K562 (cell line): Measurements from ENCODE around the gene LEPR. TPM values are rescaled to one million over a fixed set of nuclear protein-coding genes. Genes with fewer than 3 reads are reported as not detected.

ENCODE experiments used
- ATAC-seq: fragments of 200-7000 bp; cut with Tn5 transposase; 3 replicates; pipeline ENCODE4 v1.9.1; 2020; ENCODE audit warnings: moderate library complexity
- BruUV-seq: library from RNA; stranded (reverse); fragments of 400-500 nt; replicated peaks from 2 replicates; lab custom pipeline; 2021; lab: Mats Ljungman, UMichigan
- CTCF ChIA-PET: fragments of 300-600 bp; formaldehyde crosslinking; extraction: SDS; loops from one replicate; lab custom pipeline; 2021; ENCODE audit warnings: low intra/inter-chr PET ratio; lab: Yijun Ruan, JAX
- POLR2A ChIA-PET: fragments of 300-600, 350-650 bp; sonication (Branson Sonifier 250); formaldehyde crosslinking; extraction: SDS; loops from one replicate; lab custom pipeline; 2021; ENCODE audit warnings: antibody characterized with exemption, inconsistent platforms; lab: Yijun Ruan, JAX
- DNase-seq, 4 experiments: peaks; one replicate each; pipeline versions ENCODE4 v3.0.0 to v3.0.0-alpha.2; 2011 to 2018; ENCODE audit warnings: low spot score in 3 of 4, mixed read lengths in 3 of 4; ENCODE audit errors: extremely low read depth in 1 of 4
- FAIRE-seq: peaks from 2 replicates; lab custom pipeline; 2011; peaks lifted over from hg19 to GRCh38; lab: Jason Lieb, UNC
- H2AFZ ChIP-seq: 2 replicates; pipeline ENCODE4 v1.6.0; 2011; ENCODE audit warnings: low read depth, low read length, control low read depth, inconsistent platforms
- H3K27ac ChIP-seq: fragments of 200-600 bp; 3 replicates; pipeline ENCODE4 v1.8.0; 2011; ENCODE audit warnings: low read depth, mild to moderate bottlenecking, control low read depth, inconsistent platforms, low read length, moderate library complexity, mixed read lengths; ENCODE audit errors: extremely low read depth
- H3K27me3 ChIP-seq, 2 experiments: fragments of 300-600 bp in 1 of 2; 2 replicates in 1 of 2; 3 replicates in 1 of 2; pipeline versions ENCODE4 v1.6.0 to v1.8.0; 2011; ENCODE audit warnings: inconsistent platforms in 2 of 2, low read length in 2 of 2, mild to moderate bottlenecking in 1 of 2, mixed read lengths in 1 of 2, moderate library complexity in 1 of 2; ENCODE audit not compliant: control insufficient read depth in 2 of 2, insufficient read depth in 2 of 2
- H3K36me3 ChIP-seq: fragments of 300-600 bp; 3 replicates; pipeline ENCODE4 v1.8.0; 2011; ENCODE audit warnings: mild to moderate bottlenecking, low read length, inconsistent platforms; ENCODE audit not compliant: control insufficient read depth, insufficient read depth
- H3K4me1 ChIP-seq, 2 experiments: fragments of 200-600 bp in 1 of 2; replicated peaks in 1 of 2; 2 replicates in 1 of 2; 3 replicates in 1 of 2; pipeline versions ENCODE4 v1.5.1 to v1.8.0; 2011; ENCODE audit warnings: inconsistent platforms in 2 of 2, low read length in 2 of 2, mild to moderate bottlenecking in 1 of 2, mixed read lengths in 1 of 2, moderate library complexity in 1 of 2; ENCODE audit not compliant: control insufficient read depth in 2 of 2, insufficient read depth in 2 of 2
- H3K4me2 ChIP-seq: 2 replicates; pipeline ENCODE4 v1.6.1; 2011; ENCODE audit warnings: low read length, control low read depth, inconsistent platforms, mixed read lengths; ENCODE audit not compliant: insufficient read depth
- H3K4me3 ChIP-seq: fragments of 200-600 bp; sonication (generic), shearing (Covaris generic); 2 replicates; pipeline ENCODE4 v1.5.1; 2016; ENCODE audit warnings: control low read depth, inconsistent platforms
- H3K79me2 ChIP-seq: fragments of 200-600 bp; 3 replicates; pipeline ENCODE4 v1.8.0; 2011; ENCODE audit warnings: low read length, inconsistent platforms; ENCODE audit not compliant: control insufficient read depth, insufficient read depth
- H3K9ac ChIP-seq, 2 experiments: 2 replicates each; pipeline versions ENCODE4 v1.6.0 to v1.6.1; 2011; ENCODE audit warnings: low read depth in 2 of 2, low read length in 2 of 2, control low read depth in 1 of 2, inconsistent platforms in 1 of 2, mild to moderate bottlenecking in 1 of 2, mixed read lengths in 1 of 2; ENCODE audit not compliant: insufficient read depth in 1 of 2
- H3K9me1 ChIP-seq: one replicate; pipeline ENCODE4 v1.6.0; 2011; ENCODE audit warnings: inconsistent platforms, mild to moderate bottlenecking, low read length, moderate library complexity; ENCODE audit not compliant: control insufficient read depth, insufficient read depth
- H3K9me3 ChIP-seq: replicated peaks from 2 replicates; pipeline ENCODE4 v1.5.1; 2011; ENCODE audit warnings: low read depth, low read length, inconsistent platforms; ENCODE audit not compliant: control insufficient read depth, insufficient read depth
- H4K20me1 ChIP-seq: replicated peaks from 2 replicates; pipeline ENCODE4 v1.6.1; 2011; ENCODE audit warnings: low read length, inconsistent platforms, mixed read lengths; ENCODE audit not compliant: control insufficient read depth, insufficient read depth
- C11orf30 ChIP-seq: fragments of 450-650 bp; IDR thresholded peaks from 2 replicates; pipeline ENCODE4 v1.6.1; 2016; ENCODE audit warnings: low read depth, mild to moderate bottlenecking
- CBFA2T2 ChIP-seq: fragments of 450-650 bp; conservative IDR thresholded peaks from 2 replicates; pipeline ENCODE4 v1.6.1; 2017; ENCODE audit warnings: mild to moderate bottlenecking
- EWSR1 ChIP-seq: fragments of 450-650 bp; IDR thresholded peaks from 2 replicates; pipeline ENCODE4 v1.6.1; 2018; ENCODE audit warnings: borderline replicate concordance, mild to moderate bottlenecking, low read depth, moderate library complexity; ENCODE audit not compliant: partially characterized antibody
- MAFG ChIP-seq: fragments of 450-650 bp; conservative IDR thresholded peaks from 2 replicates; pipeline ENCODE4 v1.6.1; 2016; ENCODE audit warnings: missing genetic modification characterization, missing compliant biosample characterization
- NELFE ChIP-seq: IDR thresholded peaks from 2 replicates; pipeline ENCODE4 v1.6.1; 2011; ENCODE audit warnings: mild to moderate bottlenecking; ENCODE audit not compliant: insufficient read depth, insufficient read length
- PPARD ChIP-seq: fragments of 250-450 bp; sonication (Bioruptor Pico); IDR thresholded peaks from 2 replicates; pipeline ENCODE4 v1.8.0; 2022; ENCODE audit warnings: inconsistent platforms, mild to moderate bottlenecking, moderate library complexity
- SNRNP70 ChIP-seq: fragments of 200-400 bp; formaldehyde crosslinking; optimal IDR thresholded peaks from 2 replicates; pipeline ENCODE3; 2017; ENCODE audit warnings: low read depth, low read length
- SP1 ChIP-seq: sonication (generic); formaldehyde crosslinking; IDR thresholded peaks from 2 replicates; pipeline ENCODE4 v1.8.1; 2022; ENCODE audit warnings: mild to moderate bottlenecking, missing genetic modification reagents
- SREBF2 ChIP-seq: sonication (generic); formaldehyde crosslinking; IDR thresholded peaks from 2 replicates; pipeline ENCODE4 v1.4.0; 2020; ENCODE audit warnings: mild to moderate bottlenecking, missing genetic modification reagents
- THRAP3 ChIP-seq: fragments of 450-650 bp; IDR thresholded peaks from 2 replicates; pipeline ENCODE4 v1.6.1; 2016; ENCODE audit warnings: mild to moderate bottlenecking, inconsistent platforms, borderline replicate concordance
- ZNF316 ChIP-seq: fragments of 450-650 bp; IDR thresholded peaks from 2 replicates; pipeline ENCODE4 v1.6.1; 2016
- ZNF583 ChIP-seq: fragments of 250-450 bp; sonication (Bioruptor Pico); IDR thresholded peaks from 2 replicates; pipeline ENCODE4 v1.4.0; 2020
- WGBS: fragments of 100-300 bp; shearing (Covaris generic); methylation state at CpG from one replicate; pipeline ENCODE4 v1.1.6; 2016; ENCODE audit warnings: low coverage, mixed read lengths; ENCODE audit not compliant: insufficient coverage; ENCODE audit errors: missing lambda C conversion rate; 5-methylcytosine and 5-hydroxymethylcytosine counted together
- in situ Hi-C: fragments of 300-500 bp; cut with MboI; formaldehyde crosslinking; loops from 4 replicates; pipeline ENCODE4 v1.15.0; 2018; ENCODE audit warnings: inconsistent platforms, mixed read lengths
- intact Hi-C: fragments of 100-400 bp; cut with micrococcal nuclease; formaldehyde crosslinking; loops from 2 replicates; pipeline ENCODE4 v1.14.2; 2022
- polyA plus RNA-seq, 8 experiments: library from polyadenylated mRNA; depleted of rRNA in 4 of 8; stranded (reverse) in 5 of 8; unstranded in 3 of 8; fragments of >200 nt; fragmentation: Nextera tagmentation in 2 of 8; fragmentation: Illumina TruSeq in 1 of 8; extraction: Ambion mirVana in 2 of 8; extraction: Trizol in 1 of 8; gene quantifications; 2 replicates each; pipeline versions ENCODE4 v1.2.1 to v1.2.3, GENCODE V29; 2011 to 2014; ENCODE audit warnings: inconsistent platforms in 1 of 8, missing spikeins in 1 of 8
- total RNA-seq, 7 experiments: library from RNA; depleted of rRNA in 6 of 7; stranded (reverse); fragments of >200 nt in 6 of 7; fragmentation: Illumina TruSeq in 2 of 7; extraction: Trizol in 2 of 7; gene quantifications; 2 replicates each; pipeline versions ENCODE4 v1.2.1 to v1.2.3, GENCODE V29; 2011 to 2021; ENCODE audit warnings: low replicate concordance in 1 of 7
- TF ChIP-seq, protein P1 (sequence below): fragments of 250-450 bp; sonication (Bioruptor Pico); IDR thresholded peaks from 2 replicates; pipeline ENCODE4 v1.8.0; 2022; ENCODE audit warnings: inconsistent platforms
- TF ChIP-seq, protein P2 (sequence below): fragments of 200-800 bp; sonication (Bioruptor generic); IDR thresholded peaks from 2 replicates; pipeline ENCODE4 v1.6.1; 2017; ENCODE audit warnings: missing genetic modification characterization, missing compliant biosample characterization
- TF ChIP-seq, protein P3 (sequence below): IDR thresholded peaks from 2 replicates; pipeline ENCODE4 v1.6.1; 2011; ENCODE audit not compliant: insufficient read length; ENCODE audit errors: extremely low read depth

LEPR gene
- total and polyA plus RNA-seq, 9 of the 15 experiments (the other 6 are each of a cell fraction or from before 2014, with no cell fraction given) = 12.2 to 111 (median 43.1) TPM

DNA sequence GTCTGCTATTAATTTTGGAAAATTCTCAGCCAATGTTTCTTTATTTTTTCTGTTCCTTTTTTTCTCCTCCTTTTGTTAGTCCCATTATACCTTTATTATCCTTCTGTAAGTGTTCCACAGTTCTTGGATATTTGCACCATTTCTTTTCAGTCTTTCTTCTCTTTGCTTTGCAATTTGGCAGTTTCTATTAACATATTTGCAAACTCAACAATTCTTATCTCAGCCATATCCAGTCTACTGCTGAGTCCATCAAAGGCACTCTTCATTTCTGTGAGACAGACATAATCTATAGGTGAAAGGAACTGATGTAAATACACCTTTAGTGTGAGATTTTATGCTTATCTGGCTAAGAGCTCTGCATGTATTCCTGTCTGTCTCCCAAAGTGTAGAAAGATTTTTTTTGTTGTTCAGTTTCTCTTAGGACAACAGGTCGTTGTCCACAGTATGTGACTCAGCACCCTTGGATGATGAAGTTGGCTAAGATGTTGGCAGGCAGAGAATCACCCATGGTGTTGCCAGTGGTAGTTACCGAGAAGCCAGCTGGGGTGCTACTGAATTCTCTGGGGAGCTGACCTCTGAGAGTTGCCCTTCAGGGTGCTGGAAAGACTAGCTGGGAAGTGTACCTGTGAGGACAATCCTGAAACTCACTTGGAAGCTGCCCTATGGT is 38.4 kb downstream of the LEPR start:
- H3K4me3 ChIP-seq = no peak overlapping the region
- peaks cover 12% of the 10 kb centered on the region for H3K9me3 ChIP-seq
- WGBS = 87% methylated on average over 2 of the region's 2 CpGs

More for the DNA sequence above, 38.4 kb downstream of the LEPR start:
- FAIRE-seq (no peak), DNase-seq (no peak), ATAC-seq (no peak)
- no peaks in the 10 kb centered on the region for H3K27me3 ChIP-seq
- H3K4me1 ChIP-seq = no peaks in the 10 kb centered on the region
- H2AFZ ChIP-seq = no peak overlapping the region
- H4K20me1 ChIP-seq = no peaks in the 10 kb centered on the region
- in situ Hi-C loops = no loop called here
- no TSS peak for BruUV-seq
- no peak overlapping the region for H3K9ac ChIP-seq
- no peaks in the 10 kb centered on the region for H3K9me1 ChIP-seq
- H3K27ac ChIP-seq = no peak overlapping the region
- no peak overlapping the region for H3K4me2 ChIP-seq
- intact Hi-C loops = no loop called here
- peaks cover 21% of the 10 kb centered on the region for H3K36me3 ChIP-seq
- CTCF ChIA-PET = no interaction called here
- POLR2A ChIA-PET = interaction anchor here (0.7 to 1.7 kb wide), 3 partner anchors 11 to 965 kb away, joined by 3 to 5 read pairs (median 3); no protein-coding TSS in a partner anchor
- no peaks in the 10 kb centered on the region for H3K79me2 ChIP-seq
- TF ChIP-seq EWSR1 = no peak
- TF ChIP-seq PPARD = no peak
- TF ChIP-seq THRAP3 = no peak
- TF ChIP-seq, protein P1, sequence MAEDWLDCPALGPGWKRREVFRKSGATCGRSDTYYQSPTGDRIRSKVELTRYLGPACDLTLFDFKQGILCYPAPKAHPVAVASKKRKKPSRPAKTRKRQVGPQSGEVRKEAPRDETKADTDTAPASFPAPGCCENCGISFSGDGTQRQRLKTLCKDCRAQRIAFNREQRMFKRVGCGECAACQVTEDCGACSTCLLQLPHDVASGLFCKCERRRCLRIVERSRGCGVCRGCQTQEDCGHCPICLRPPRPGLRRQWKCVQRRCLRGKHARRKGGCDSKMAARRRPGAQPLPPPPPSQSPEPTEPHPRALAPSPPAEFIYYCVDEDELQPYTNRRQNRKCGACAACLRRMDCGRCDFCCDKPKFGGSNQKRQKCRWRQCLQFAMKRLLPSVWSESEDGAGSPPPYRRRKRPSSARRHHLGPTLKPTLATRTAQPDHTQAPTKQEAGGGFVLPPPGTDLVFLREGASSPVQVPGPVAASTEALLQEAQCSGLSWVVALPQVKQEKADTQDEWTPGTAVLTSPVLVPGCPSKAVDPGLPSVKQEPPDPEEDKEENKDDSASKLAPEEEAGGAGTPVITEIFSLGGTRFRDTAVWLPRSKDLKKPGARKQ (CRISPR knock-in tag) = no peak
- no peak for TF ChIP-seq ZNF583 (CRISPR knock-in tag)
- no peak for TF ChIP-seq SREBF2
- TF ChIP-seq, protein P2, sequence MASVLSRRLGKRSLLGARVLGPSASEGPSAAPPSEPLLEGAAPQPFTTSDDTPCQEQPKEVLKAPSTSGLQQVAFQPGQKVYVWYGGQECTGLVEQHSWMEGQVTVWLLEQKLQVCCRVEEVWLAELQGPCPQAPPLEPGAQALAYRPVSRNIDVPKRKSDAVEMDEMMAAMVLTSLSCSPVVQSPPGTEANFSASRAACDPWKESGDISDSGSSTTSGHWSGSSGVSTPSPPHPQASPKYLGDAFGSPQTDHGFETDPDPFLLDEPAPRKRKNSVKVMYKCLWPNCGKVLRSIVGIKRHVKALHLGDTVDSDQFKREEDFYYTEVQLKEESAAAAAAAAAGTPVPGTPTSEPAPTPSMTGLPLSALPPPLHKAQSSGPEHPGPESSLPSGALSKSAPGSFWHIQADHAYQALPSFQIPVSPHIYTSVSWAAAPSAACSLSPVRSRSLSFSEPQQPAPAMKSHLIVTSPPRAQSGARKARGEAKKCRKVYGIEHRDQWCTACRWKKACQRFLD = no peak
- TF ChIP-seq NELFE = no peak
- no peak for TF ChIP-seq CBFA2T2
- TF ChIP-seq SNRNP70 = no peak
- 0 out of 2 replicates have a peak, but pooled peaks have one; percentile 11 for TF ChIP-seq MAFG (tag)
- peak; percentile 65; the same call in 1 of the 2 replicates for TF ChIP-seq ZNF316
- TF ChIP-seq C11orf30 = peak; percentile 52
- no peak for TF ChIP-seq SP1 (CRISPR knock-in tag)
- TF ChIP-seq, protein P3, sequence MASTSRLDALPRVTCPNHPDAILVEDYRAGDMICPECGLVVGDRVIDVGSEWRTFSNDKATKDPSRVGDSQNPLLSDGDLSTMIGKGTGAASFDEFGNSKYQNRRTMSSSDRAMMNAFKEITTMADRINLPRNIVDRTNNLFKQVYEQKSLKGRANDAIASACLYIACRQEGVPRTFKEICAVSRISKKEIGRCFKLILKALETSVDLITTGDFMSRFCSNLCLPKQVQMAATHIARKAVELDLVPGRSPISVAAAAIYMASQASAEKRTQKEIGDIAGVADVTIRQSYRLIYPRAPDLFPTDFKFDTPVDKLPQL = no peak
